GM21447 (cell line): ENCODE results near the gene SLC39A1.

Experiments
- ATAC-seq: cut with Tn5 transposase; IDR thresholded peaks from one replicate; pipeline ENCODE4 v1.9.1; 2021; ENCODE audit not compliant: unreplicated experiment

Gene SLC39A1

GRCh38 chr1:153977250-153978240 is 14.2 kb upstream of the SLC39A1 start, which contains the start of gene JTB:
Gene JTB, minus strand, starts transcription at chr1:153977674. Its CDS starts 422 bp downstream, at chr1:153977252.
- ATAC-seq = peak; percentile 81

GRCh38 chr1:153976819-153977249 is 13.5 kb upstream of the SLC39A1 start:
- ATAC-seq = no peak

- ATAC-seq = no peak
Observed at GRCh38 chr1:153973525-153973924, 10.2 kb upstream of the SLC39A1 start.

GRCh38 chr1:153973071-153973470 is 9.7 kb upstream of the SLC39A1 start:
- ATAC-seq = no peak

- no peak for ATAC-seq
Observed at GRCh38 chr1:153970346-153970745, 7.0 kb upstream of the SLC39A1 start.

GRCh38 chr1:153968972-153969371 is 5.6 kb upstream of the SLC39A1 start:
- ATAC-seq = no peak

- no peak for ATAC-seq
Observed at GRCh38 chr1:153968408-153968807, 5.1 kb upstream of the SLC39A1 start.

GRCh38 chr1:153968000-153968363 is 4.6 kb upstream of the SLC39A1 start:
- ATAC-seq = no peak

- ATAC-seq = peak; percentile 64
Observed at GRCh38 chr1:153967107-153967999, 4.0 kb upstream of the SLC39A1 start, which contains the start of gene CREB3L4. Gene CREB3L4, plus strand, starts transcription at chr1:153967902. Its CDS starts 624 bp downstream, at chr1:153968526.

- no peak for ATAC-seq
Observed at GRCh38 chr1:153963850-153964331, 554 bp upstream of the SLC39A1 start.

- ATAC-seq = no peak
Observed at GRCh38 chr1:153962088-153963029, 978 bp downstream of the SLC39A1 start.

- ATAC-seq = no peak
Observed at GRCh38 chr1:153961421-153961820, 1.9 kb downstream of the SLC39A1 start.

- no peak for ATAC-seq
Observed at GRCh38 chr1:153960206-153960605, 3.1 kb downstream of the SLC39A1 start.

GRCh38 chr1:153959454-153959853 is 3.9 kb downstream of the SLC39A1 start:
- ATAC-seq = no peak

- no peak for ATAC-seq
Observed at GRCh38 chr1:153958961-153959260, 4.4 kb downstream of the SLC39A1 start.

- peak; percentile 60 for ATAC-seq
Observed at GRCh38 chr1:153958111-153958960, 5.0 kb downstream of the SLC39A1 start, which contains the start of gene CRTC2. Gene CRTC2, minus strand, starts transcription at chr1:153958612. Its CDS starts 115 bp downstream, at chr1:153958497.

- ATAC-seq = peak; percentile 16
Observed at GRCh38 chr1:153957744-153958110, 5.6 kb downstream of the SLC39A1 start.

GRCh38 chr1:153956997-153957715 is 6.2 kb downstream of the SLC39A1 start:
- no peak for ATAC-seq

GRCh38 chr1:153954826-153955225 is 8.5 kb downstream of the SLC39A1 start:
- ATAC-seq = no peak
